ENCODE measurements around the gene PISD.

- TF ChIP-seq GATA2 (IDR thresholded peaks at IDR 0.05; ENCODE audit: low read depth, low read length) = no peak
- TF ChIP-seq GATA3 (IDR thresholded peaks at IDR 0.05; ENCODE audit: low read depth, low read length) = no peak
Observed at GRCh38 chr22:31602259-31602952, 59.6 kb downstream of the PISD start.

All from SH-SY5Y (cell line).